BLaER1 treated with 17β-estradiol and CSF1 and Interleukin-3, amounts not matched to agents 10 nM and 100 nM (cell line): ENCODE measurements around the gene APOL6.
"Not testable (repeated sequence)": the region's sequence is repeated elsewhere in the genome, so short reads cannot be mapped to it uniquely, and the experiment has no call there.

Source experiments
- H3K27ac ChIP-seq, 11 experiments: shearing (Covaris generic); formaldehyde crosslinking; 2 replicates each; pipeline ENCODE4 v1.8.1; 2022
- H3K27me3 ChIP-seq, 11 experiments: shearing (Covaris generic); formaldehyde crosslinking; 2 replicates each; pipeline ENCODE4 v1.8.1; 2022
- H3K36me3 ChIP-seq, 11 experiments: shearing (Covaris generic); formaldehyde crosslinking; 2 replicates each; pipeline ENCODE4 v1.8.1; 2022
- H3K4me1 ChIP-seq, 10 experiments: shearing (Covaris generic); formaldehyde crosslinking; 2 replicates each; pipeline ENCODE4 v1.8.1; 2022
- H3K4me2 ChIP-seq, 11 experiments: shearing (Covaris generic); formaldehyde crosslinking; 2 replicates each; pipeline ENCODE4 v1.8.1; 2022
- H3K4me3 ChIP-seq, 10 experiments: shearing (Covaris generic); formaldehyde crosslinking; 2 replicates each; pipeline ENCODE4 v1.8.1; 2022
- H3K9ac ChIP-seq, 11 experiments: shearing (Covaris generic); formaldehyde crosslinking; 2 replicates each; pipeline ENCODE4 v1.8.1; 2022
- H3K9me3 ChIP-seq, 11 experiments: shearing (Covaris generic); formaldehyde crosslinking; replicated peaks in 1 of 11; 2 replicates each; pipeline ENCODE4 v1.8.1; 2022
- H4K20me1 ChIP-seq, 11 experiments: shearing (Covaris generic); formaldehyde crosslinking; 2 replicates each; pipeline ENCODE4 v1.8.1; 2022
- Cebpa-rat ChIP-seq, 11 experiments: shearing (Covaris generic); IDR thresholded peaks; 2 replicates each; pipeline ENCODE4 v1.8.1; 2022

Gene APOL6

GRCh38 chr22:35684270-35684700 is 36.0 kb downstream of the APOL6 start:
- no peak for TF ChIP-seq Cebpa-rat (IDR thresholded peaks at IDR 0.05)
- H3K4me2 ChIP-seq, result no peak overlapping the region
- peaks cover 0 to 3% (median 0%) of the 10 kb centered on the region in 10 experiments; a peak in 2 of 20 replicates for H3K4me1 ChIP-seq
- no peaks in the 10 kb centered on the region for H4K20me1 ChIP-seq
- no peak overlapping the region for H3K4me3 ChIP-seq
- peaks cover 20 to 30% (median 23%) of the 10 kb centered on the region in 11 experiments for H3K9me3 ChIP-seq
- no peak overlapping the region for H3K9ac ChIP-seq
- H3K27me3 ChIP-seq, result no peaks in the 10 kb centered on the region
- peaks cover 0 to 3% (median 0%) of the 10 kb centered on the region in 11 experiments; a peak in 3 of 22 replicates for H3K36me3 ChIP-seq
- no peak overlapping the region for H3K27ac ChIP-seq

- no peak for TF ChIP-seq Cebpa-rat (IDR thresholded peaks at IDR 0.05)
- peaks cover 20 to 30% (median 23%) of the 10 kb centered on the region in 11 experiments for H3K9me3 ChIP-seq
- no peak overlapping the region for H3K9ac ChIP-seq
- no peak overlapping the region for H3K27ac ChIP-seq
- H3K4me3 ChIP-seq, result no peak overlapping the region
- no peaks in the 10 kb centered on the region for H3K27me3 ChIP-seq
- peaks cover 0 to 7% (median 4%) of the 10 kb centered on the region in 10 experiments; a peak in 11 of 20 replicates for H3K4me1 ChIP-seq
- no peaks in the 10 kb centered on the region for H4K20me1 ChIP-seq
- peaks cover 0 to 3% (median 0%) of the 10 kb centered on the region in 11 experiments; a peak in 3 of 22 replicates for H3K36me3 ChIP-seq
- H3K4me2 ChIP-seq, result no peak overlapping the region
Measured at GRCh38 chr22:35684732-35685131, 36.5 kb downstream of the APOL6 start.

DNA sequence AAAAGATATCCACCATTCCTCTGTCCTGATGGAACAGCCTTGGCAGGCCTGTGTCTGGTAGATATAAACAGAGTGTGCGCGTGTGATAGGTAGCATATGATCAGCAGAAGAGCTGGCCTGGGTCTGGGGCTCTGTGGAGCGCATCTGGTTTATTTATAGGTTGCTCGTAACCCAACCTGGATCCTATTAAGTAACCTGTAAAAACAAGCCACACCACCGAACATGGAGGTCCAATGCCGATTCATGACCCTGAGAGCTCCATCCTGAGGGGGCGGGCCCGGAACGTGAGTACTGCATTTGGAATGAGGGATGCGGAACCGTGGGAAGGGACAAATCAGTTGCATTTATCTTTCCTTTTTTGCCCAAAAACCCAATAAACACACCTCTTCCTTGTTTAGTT is 37.5 kb downstream of the APOL6 start:
- H3K9me3 ChIP-seq, result peaks cover 18 to 23% (median 19%) of the 10 kb centered on the region in 11 experiments
- no peaks in the 10 kb centered on the region for H3K27me3 ChIP-seq
- no peak overlapping the region for H3K9ac ChIP-seq
- H3K4me3 ChIP-seq, result no peak overlapping the region
- no peak for TF ChIP-seq Cebpa-rat (IDR thresholded peaks at IDR 0.05)
- peaks cover 0 to 15% (median 13%) of the 10 kb centered on the region in 10 experiments; a peak in 13 of 20 replicates for H3K4me1 ChIP-seq
- H4K20me1 ChIP-seq, result no peaks in the 10 kb centered on the region
- H3K27ac ChIP-seq, result no peak overlapping the region
- H3K4me2 ChIP-seq, result no peak overlapping the region
- peaks cover 0 to 3% (median 0%) of the 10 kb centered on the region in 11 experiments; a peak in 3 of 22 replicates for H3K36me3 ChIP-seq

DNA sequence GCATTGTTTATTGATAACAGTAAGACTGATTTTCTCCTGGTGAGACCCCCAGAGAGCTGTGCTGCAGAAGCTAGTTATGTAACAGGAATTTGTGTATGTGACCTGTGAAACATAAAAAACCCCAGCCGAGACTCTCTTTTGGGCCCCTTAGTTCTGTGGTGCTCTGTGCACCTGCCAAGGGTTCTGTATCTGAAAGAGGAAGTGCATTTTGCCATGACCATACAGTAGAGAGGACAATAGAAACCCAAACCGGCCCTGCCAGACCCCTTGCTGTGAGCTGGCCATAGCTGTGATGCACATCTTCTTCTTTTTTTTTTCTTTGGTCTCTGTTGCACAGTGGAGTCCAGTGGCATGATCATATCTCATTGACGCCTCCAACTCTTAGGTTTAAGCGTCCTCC is 38.1 kb downstream of the APOL6 start:
- H3K36me3 ChIP-seq, result peaks cover 0 to 3% (median 0%) of the 10 kb centered on the region in 11 experiments; a peak in 3 of 22 replicates
- no peaks in the 10 kb centered on the region for H3K27me3 ChIP-seq
- no peak overlapping the region for H3K27ac ChIP-seq
- H4K20me1 ChIP-seq, result no peaks in the 10 kb centered on the region
- no peak overlapping the region for H3K9ac ChIP-seq
- no peak for TF ChIP-seq Cebpa-rat (IDR thresholded peaks at IDR 0.05)
- peaks cover 12 to 18% (median 14%) of the 10 kb centered on the region in 11 experiments for H3K9me3 ChIP-seq
- H3K4me1 ChIP-seq, result peaks cover 0 to 16% (median 13%) of the 10 kb centered on the region in 10 experiments; a peak in 13 of 20 replicates
- H3K4me2 ChIP-seq, result no peak overlapping the region
- no peak overlapping the region for H3K4me3 ChIP-seq

- Histone ChIP-seq H4K20me1 (no peaks in the 10 kb centered on the region), H3K27me3 (no peaks in the 10 kb centered on the region), H3K4me1 (peaks cover 0 to 16% (median 13%) of the 10 kb centered on the region in 10 experiments; a peak in 13 of 20 replicates), H3K36me3 (no peaks in the 10 kb centered on the region), H3K4me3 (no peak overlapping the region), H3K27ac (no peak overlapping the region), H3K4me2 (no peak overlapping the region), H3K9me3 (peaks cover under 1 to 10% (median 2%) of the 10 kb centered on the region in 11 experiments; a peak in 16 of 22 replicates), H3K9ac (no peak overlapping the region)
- TF ChIP-seq Cebpa-rat (IDR thresholded peaks at IDR 0.05), result no peak
Measured at GRCh38 chr22:35687461-35687860, 39.2 kb downstream of the APOL6 start.

GRCh38 chr22:35688913-35689675 is 40.8 kb downstream of the APOL6 start:
- peaks cover 0 to 8% (median 0%) of the 10 kb centered on the region in 11 experiments; a peak in 3 of 22 replicates for H3K9me3 ChIP-seq
- H3K27me3 ChIP-seq, result no peaks in the 10 kb centered on the region
- TF ChIP-seq Cebpa-rat (IDR thresholded peaks at IDR 0.05), result no peak
- no peak overlapping the region for H3K9ac ChIP-seq
- H3K4me1 ChIP-seq, result peaks cover 0 to 16% (median 13%) of the 10 kb centered on the region in 10 experiments; a peak in 13 of 20 replicates
- no peak overlapping the region for H3K4me3 ChIP-seq
- no peak overlapping the region for H3K27ac ChIP-seq
- peak overlapping the region in 5 of 11 experiments; percentile 13 to 50 (median 37); a peak in 4 of 22 replicates for H3K4me2 ChIP-seq
- H3K36me3 ChIP-seq, result no peaks in the 10 kb centered on the region
- no peaks in the 10 kb centered on the region for H4K20me1 ChIP-seq

GRCh38 chr22:35690001-35690400 is 41.8 kb downstream of the APOL6 start:
- H4K20me1 ChIP-seq, result no peaks in the 10 kb centered on the region
- no peaks in the 10 kb centered on the region for H3K27me3 ChIP-seq
- peak overlapping the region in 7 of 11 experiments; percentile 24 to 50 (median 44); a peak in 12 of 22 replicates for H3K4me2 ChIP-seq
- TF ChIP-seq Cebpa-rat (IDR thresholded peaks at IDR 0.05), result no peak
- no peak overlapping the region for H3K9ac ChIP-seq
- no peaks in the 10 kb centered on the region for H3K36me3 ChIP-seq
- H3K4me3 ChIP-seq, result no peak overlapping the region
- no peak overlapping the region for H3K27ac ChIP-seq
- peaks cover 0 to 8% (median 0%) of the 10 kb centered on the region in 11 experiments; a peak in 3 of 22 replicates for H3K9me3 ChIP-seq
- H3K4me1 ChIP-seq, result peaks cover 0 to 16% (median 13%) of the 10 kb centered on the region in 10 experiments; a peak in 13 of 20 replicates

GRCh38 chr22:35695202-35695601 is 47.0 kb downstream of the APOL6 start:
- Histone ChIP-seq H3K4me3 (no peak overlapping the region), H3K4me2 (no peak overlapping the region), H3K27ac (no peak overlapping the region), H4K20me1 (no peaks in the 10 kb centered on the region), H3K4me1 (peaks cover 0 to 9% (median 5%) of the 10 kb centered on the region in 10 experiments; a peak in 11 of 20 replicates), H3K27me3 (no peaks in the 10 kb centered on the region), H3K9me3 (peaks cover 5 to 16% (median 10%) of the 10 kb centered on the region in 11 experiments; a peak in 18 of 22 replicates), H3K36me3 (no peaks in the 10 kb centered on the region), H3K9ac (no peak overlapping the region)
- no peak for TF ChIP-seq Cebpa-rat (IDR thresholded peaks at IDR 0.05)

GRCh38 chr22:35697142-35697541 is 48.9 kb downstream of the APOL6 start:
- H3K27me3 ChIP-seq, result no peaks in the 10 kb centered on the region
- H3K4me1 ChIP-seq, result no peaks in the 10 kb centered on the region
- H3K36me3 ChIP-seq, result no peaks in the 10 kb centered on the region
- peaks cover 5 to 16% (median 9%) of the 10 kb centered on the region in 11 experiments; a peak in 18 of 22 replicates for H3K9me3 ChIP-seq
- H3K27ac ChIP-seq, result no peak overlapping the region
- no peaks in the 10 kb centered on the region for H4K20me1 ChIP-seq
- TF ChIP-seq Cebpa-rat (IDR thresholded peaks at IDR 0.05), result no peak
- H3K4me2 ChIP-seq, result no peak overlapping the region
- H3K9ac ChIP-seq, result no peak overlapping the region
- H3K4me3 ChIP-seq, result no peak overlapping the region

GRCh38 chr22:35699852-35700251 is 51.6 kb downstream of the APOL6 start:
- H3K27me3 ChIP-seq, H3K27ac ChIP-seq, H4K20me1 ChIP-seq, H3K36me3 ChIP-seq, H3K4me3 ChIP-seq, H3K4me1 ChIP-seq, H3K9ac ChIP-seq, H3K4me2 ChIP-seq: not testable (repeated sequence)
- peaks cover 5 to 16% (median 10%) of the 10 kb centered on the region in 11 experiments; a peak in 18 of 22 replicates for H3K9me3 ChIP-seq
